Uterus (tissue), 4 donors: ENCODE measurements around the gene SLC46A3. TPM values are rescaled to one million over a fixed set of nuclear protein-coding genes. Genes with fewer than 3 reads are reported as not detected.

Source experiments
- DNase-seq, 2 donors: peaks; one replicate each; pipeline ENCODE4 v3.0.0-alpha.2; 2019 to 2020
- H3K27ac ChIP-seq, 2 donors: fragments of 200-600 bp; sonication (generic); 1 replicate in 1 of 2; 2 replicates in 1 of 2; pipeline ENCODE4 v1.5.1; 2016 to 2018
- H3K27me3 ChIP-seq, 2 donors: fragments of 200-600 bp; sonication (generic); one replicate each; pipeline ENCODE4 v1.5.1; 2018 to 2019; ENCODE audit warnings: control low read depth in 1 of 2
- H3K36me3 ChIP-seq, 2 donors: fragments of 200-600 bp; sonication (generic); one replicate each; pipeline ENCODE4 v1.5.1; 2019; ENCODE audit warnings: control low read depth in 1 of 2
- H3K4me1 ChIP-seq, 2 donors: fragments of 200-600 bp; sonication (generic); one replicate each; pipeline ENCODE4 v1.5.1; 2018 to 2019; ENCODE audit warnings: control low read depth in 1 of 2
- H3K4me3 ChIP-seq, 2 donors: fragments of 200-600 bp; sonication (generic); 1 replicate in 1 of 2; 2 replicates in 1 of 2; pipeline ENCODE4 v1.5.1; 2018 to 2019; ENCODE audit warnings: mild to moderate bottlenecking in 1 of 2
- H3K9me3 ChIP-seq, 2 donors: fragments of 200-600 bp; sonication (generic); one replicate each; pipeline ENCODE4 v1.5.1; 2019; ENCODE audit warnings: control low read depth in 1 of 2
- POLR2A ChIP-seq, 2 donors: fragments of 450-650 bp; IDR thresholded peaks; one replicate each; pipeline ENCODE4 v1.6.1; 2016; ENCODE audit warnings: antibody characterized with exemption in 2 of 2, mild to moderate bottlenecking in 1 of 2, moderate library complexity in 1 of 2
- intact Hi-C: fragments of 100-400 bp; cut with DNase I; formaldehyde crosslinking; loops from one replicate; pipeline ENCODE4 v1.15.1; 2023; ENCODE audit warnings: low total_unique reads
- total RNA-seq, 4 donors: library from RNA; depleted of rRNA in 3 of 4; stranded (reverse); fragments of >200 nt in 3 of 4; gene quantifications; one replicate each; pipeline versions ENCODE4 v1.1.0 to v1.2.4, GENCODE V29; 2014 to 2023
- TF ChIP-seq, protein P1 (sequence below), 4 experiments: fragments of 200-600 bp in 2 of 4; fragments of 450-650 bp in 2 of 4; sonication (generic) in 2 of 4; IDR thresholded peaks; one replicate each; pipeline ENCODE4 v1.5.1; 2016 to 2019; ENCODE audit warnings: antibody characterized with exemption in 4 of 4, mild to moderate bottlenecking in 2 of 4, moderate library complexity in 1 of 4
- donor health status: DM: yes; HTN: yes; CAD: no.

SLC46A3 gene, protein sequence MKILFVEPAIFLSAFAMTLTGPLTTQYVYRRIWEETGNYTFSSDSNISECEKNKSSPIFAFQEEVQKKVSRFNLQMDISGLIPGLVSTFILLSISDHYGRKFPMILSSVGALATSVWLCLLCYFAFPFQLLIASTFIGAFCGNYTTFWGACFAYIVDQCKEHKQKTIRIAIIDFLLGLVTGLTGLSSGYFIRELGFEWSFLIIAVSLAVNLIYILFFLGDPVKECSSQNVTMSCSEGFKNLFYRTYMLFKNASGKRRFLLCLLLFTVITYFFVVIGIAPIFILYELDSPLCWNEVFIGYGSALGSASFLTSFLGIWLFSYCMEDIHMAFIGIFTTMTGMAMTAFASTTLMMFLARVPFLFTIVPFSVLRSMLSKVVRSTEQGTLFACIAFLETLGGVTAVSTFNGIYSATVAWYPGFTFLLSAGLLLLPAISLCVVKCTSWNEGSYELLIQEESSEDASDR
- total RNA-seq = 10 to 100 TPM in 1 of 4 donors, 1 to 10 TPM in 3; 2.3 to 12.1 (median 5.9) TPM

DNA sequence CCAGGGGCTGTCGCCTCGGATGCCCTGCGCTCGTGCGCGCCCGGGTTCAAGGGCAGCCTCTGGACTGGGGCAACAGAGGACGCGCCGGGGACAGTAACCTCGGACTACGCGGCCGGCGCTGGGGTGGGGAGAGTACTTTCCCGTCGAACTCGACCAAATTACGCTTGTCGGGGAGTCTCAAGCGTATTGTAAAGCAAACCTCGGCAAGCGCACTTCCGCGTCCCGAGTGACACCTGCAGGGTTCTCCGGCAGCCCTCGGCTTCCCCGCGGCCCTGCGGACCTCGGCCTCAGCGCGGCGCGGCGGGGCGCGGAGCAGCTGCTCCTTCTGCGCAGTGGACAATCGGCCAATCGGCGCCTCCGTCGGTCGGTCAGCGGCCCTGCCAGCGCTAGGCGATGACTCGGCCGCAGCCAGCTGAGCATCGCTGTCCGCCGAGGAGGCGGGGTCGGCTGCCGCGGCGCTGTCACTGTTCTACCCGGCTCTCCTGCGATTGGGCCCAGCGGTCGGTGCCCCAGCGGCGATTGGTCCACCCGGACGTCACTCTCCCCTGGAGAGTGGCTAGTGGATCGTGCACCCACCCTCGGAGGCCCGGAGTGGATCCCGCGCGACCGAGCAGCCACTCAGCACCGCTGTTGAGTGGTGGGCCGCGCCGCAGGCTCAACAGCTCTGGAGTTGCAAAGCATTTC lies at the start of gene SLC46A3:
Gene SLC46A3 (minus strand): TSS at position 428 of the 684 bp plus-strand sequence. CDS start 972 bp downstream, outside the sequence.
- DNase-seq = peak; percentile 99
- Histone ChIP-seq H3K4me3 (peak within 1 kb of the TSS; percentile 66 to 79), H3K27ac (peak within 1 kb of the TSS; percentile 91 to 93), H3K4me1 (no peaks in the 10 kb centered on the region), H3K9me3 (no peaks in the 10 kb centered on the region), H3K27me3 (no peaks in the 10 kb centered on the region), H3K36me3 (no peaks in the 10 kb centered on the region)
- intact Hi-C loops = no loop called here
- TF ChIP-seq POLR2A (IDR thresholded peaks at IDR 0.05) = peak in 1 of 2 donors; percentile 81
- TF ChIP-seq, protein P1, sequence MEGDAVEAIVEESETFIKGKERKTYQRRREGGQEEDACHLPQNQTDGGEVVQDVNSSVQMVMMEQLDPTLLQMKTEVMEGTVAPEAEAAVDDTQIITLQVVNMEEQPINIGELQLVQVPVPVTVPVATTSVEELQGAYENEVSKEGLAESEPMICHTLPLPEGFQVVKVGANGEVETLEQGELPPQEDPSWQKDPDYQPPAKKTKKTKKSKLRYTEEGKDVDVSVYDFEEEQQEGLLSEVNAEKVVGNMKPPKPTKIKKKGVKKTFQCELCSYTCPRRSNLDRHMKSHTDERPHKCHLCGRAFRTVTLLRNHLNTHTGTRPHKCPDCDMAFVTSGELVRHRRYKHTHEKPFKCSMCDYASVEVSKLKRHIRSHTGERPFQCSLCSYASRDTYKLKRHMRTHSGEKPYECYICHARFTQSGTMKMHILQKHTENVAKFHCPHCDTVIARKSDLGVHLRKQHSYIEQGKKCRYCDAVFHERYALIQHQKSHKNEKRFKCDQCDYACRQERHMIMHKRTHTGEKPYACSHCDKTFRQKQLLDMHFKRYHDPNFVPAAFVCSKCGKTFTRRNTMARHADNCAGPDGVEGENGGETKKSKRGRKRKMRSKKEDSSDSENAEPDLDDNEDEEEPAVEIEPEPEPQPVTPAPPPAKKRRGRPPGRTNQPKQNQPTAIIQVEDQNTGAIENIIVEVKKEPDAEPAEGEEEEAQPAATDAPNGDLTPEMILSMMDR (IDR thresholded peaks at IDR 0.05) = peak in 3 of 4 experiments; percentile 25 to 31 (median 26)

DNA sequence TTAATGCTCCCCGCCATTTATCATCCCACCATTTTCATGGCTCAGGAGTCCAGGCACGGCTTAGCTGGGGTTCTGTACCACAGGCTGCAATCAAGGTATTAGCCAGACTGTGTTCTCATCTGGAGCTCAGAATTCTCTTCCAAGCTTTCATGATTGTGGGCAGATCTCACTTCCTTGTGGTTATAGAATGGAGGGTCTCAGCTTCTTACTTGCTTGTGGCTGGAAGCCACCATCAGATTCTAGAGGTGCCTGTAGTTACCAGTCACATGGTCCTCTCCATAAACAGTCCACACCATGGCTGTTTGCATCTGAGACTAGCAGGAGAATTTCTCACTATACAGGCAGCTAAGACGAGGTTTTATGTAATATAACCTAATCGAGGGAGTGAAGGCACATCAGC lies 45.1 kb upstream of the SLC46A3 start:
- H3K27ac ChIP-seq = no peak overlapping the region
- no peaks in the 10 kb centered on the region for H3K36me3 ChIP-seq
- no peaks in the 10 kb centered on the region for H3K9me3 ChIP-seq
- TF ChIP-seq, protein P1 (IDR thresholded peaks at IDR 0.05) = no peak
- no peak for TF ChIP-seq POLR2A (IDR thresholded peaks at IDR 0.05)
- intact Hi-C loops = no loop called here
- H3K27me3 ChIP-seq = no peaks in the 10 kb centered on the region
- H3K4me1 ChIP-seq = no peaks in the 10 kb centered on the region
- H3K4me3 ChIP-seq = no peak overlapping the region
- DNase-seq = no peak

DNA sequence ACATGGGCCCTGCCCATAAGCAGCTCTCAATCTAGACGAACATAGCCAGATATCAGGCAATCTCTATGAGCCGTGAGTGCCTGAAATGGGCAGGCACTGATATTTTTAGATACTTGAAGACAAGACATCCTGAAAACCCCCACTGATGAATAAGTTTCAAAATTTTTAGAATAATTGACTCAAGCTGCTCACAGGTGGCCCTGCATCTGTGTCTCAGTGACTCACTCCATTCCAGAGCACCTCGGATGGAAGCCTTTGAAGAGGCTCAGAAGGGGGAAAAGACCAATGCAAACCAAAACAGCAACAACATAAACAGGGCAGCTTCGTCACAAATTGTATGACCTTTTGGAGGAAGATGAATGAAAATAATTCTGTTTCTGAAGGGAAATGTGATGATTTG lies 42.8 kb upstream of the SLC46A3 start:
- Histone ChIP-seq H3K27me3 (peaks cover 0 to 4% of the 10 kb centered on the region in 2 donors), H3K36me3 (no peaks in the 10 kb centered on the region), H3K4me3 (no peak overlapping the region), H3K4me1 (no peaks in the 10 kb centered on the region), H3K27ac (no peak overlapping the region), H3K9me3 (peaks cover 0 to 3% of the 10 kb centered on the region in 2 donors)
- TF ChIP-seq POLR2A (IDR thresholded peaks at IDR 0.05) = no peak
- TF ChIP-seq, protein P1 (IDR thresholded peaks at IDR 0.05) = no peak
- intact Hi-C loops = no loop called here
- DNase-seq = no peak

DNA sequence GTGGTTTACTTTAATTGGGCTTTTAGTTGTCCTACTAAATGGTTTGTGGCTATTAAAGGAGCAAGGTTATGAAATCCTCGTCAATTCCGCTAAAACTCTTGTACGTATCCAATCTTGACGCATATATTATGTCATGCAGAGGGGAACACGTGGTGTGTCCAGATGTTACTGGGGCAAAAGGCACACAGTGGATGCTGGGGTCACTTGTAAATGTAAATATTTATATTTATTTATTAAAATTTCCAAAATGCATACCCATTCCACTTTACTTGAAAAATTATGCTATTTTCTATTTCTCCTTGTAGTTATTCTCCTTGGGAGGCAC lies 36.7 kb upstream of the SLC46A3 start:
- H3K27me3 ChIP-seq = peaks cover 0 to 4% of the 10 kb centered on the region in 2 donors
- peaks cover 0 to 3% of the 10 kb centered on the region in 2 donors for H3K9me3 ChIP-seq
- no peaks in the 10 kb centered on the region for H3K36me3 ChIP-seq
- H3K27ac ChIP-seq = peak overlapping the region in 1 of 2 donors; percentile 69
- H3K4me1 ChIP-seq = no peaks in the 10 kb centered on the region
- DNase-seq = no peak
- TF ChIP-seq, protein P1 (IDR thresholded peaks at IDR 0.05) = no peak
- TF ChIP-seq POLR2A (IDR thresholded peaks at IDR 0.05) = no peak
- intact Hi-C loops = no loop called here
- H3K4me3 ChIP-seq = no peak overlapping the region
